Endothelial cell of umbilical vein (primary cell): ENCODE measurements around the gene KRT6A. TPM values are rescaled to one million over a fixed set of nuclear protein-coding genes. Genes with fewer than 3 reads are reported as not detected.

ENCODE experiments used
- BruUV-seq: library from RNA; stranded (reverse); fragments of 400-500 nt; replicated peaks from 2 replicates; lab custom pipeline; 2021; lab: Mats Ljungman, UMichigan
- CTCF ChIA-PET: fragments of 300-600, 350-600 bp; sonication (Branson Sonifier 250); formaldehyde crosslinking; loops from one replicate; lab custom pipeline; 2021; ENCODE audit warnings: antibody characterized with exemption, inconsistent platforms; lab: Charles Lee
- POLR2A ChIA-PET: fragments of 300-600, 350-600 bp; sonication (Branson Sonifier 250); formaldehyde crosslinking; loops from one replicate; lab custom pipeline; 2021; ENCODE audit warnings: antibody characterized with exemption, inconsistent platforms; lab: Charles Lee
- DNase-seq: peaks from one replicate; pipeline ENCODE4 v3.0.0-alpha.2; 2011; ENCODE audit warnings: low read depth, low spot score
- FAIRE-seq: peaks from 2 replicates; lab custom pipeline; 2011; peaks lifted over from hg19 to GRCh38; lab: Jason Lieb, UNC
- H2AFZ ChIP-seq: 2 replicates; pipeline ENCODE4 v1.6.0; 2012; ENCODE audit warnings: low read depth, low read length, control low read depth, inconsistent platforms
- H3K27ac ChIP-seq: 2 replicates; pipeline ENCODE4 v1.5.1; 2011; ENCODE audit warnings: low read depth, mild to moderate bottlenecking, control low read depth, low read length, moderate library complexity; ENCODE audit not compliant: insufficient read depth
- H3K27me3 ChIP-seq, 2 experiments: 2 replicates each; pipeline versions ENCODE4 v1.6.0 to v1.6.1; 2011; ENCODE audit warnings: low read length in 2 of 2, mixed read lengths in 1 of 2; ENCODE audit not compliant: control insufficient read depth in 2 of 2, insufficient read depth in 2 of 2
- H3K36me3 ChIP-seq, 2 experiments: 2 replicates in 1 of 2; 3 replicates in 1 of 2; pipeline ENCODE4 v1.5.1; 2011; ENCODE audit warnings: low read length in 2 of 2, mild to moderate bottlenecking in 1 of 2, moderate library complexity in 1 of 2; ENCODE audit not compliant: control insufficient read depth in 2 of 2, insufficient read depth in 2 of 2; ENCODE audit errors: extremely low read depth in 1 of 2
- H3K4me1 ChIP-seq: 3 replicates; pipeline ENCODE4 v1.5.1; 2011; ENCODE audit warnings: mild to moderate bottlenecking, low read length; ENCODE audit not compliant: control insufficient read depth, insufficient read depth; ENCODE audit errors: extremely low read depth
- H3K4me2 ChIP-seq: 2 replicates; pipeline ENCODE4 v1.6.1; 2011; ENCODE audit warnings: low read length, control low read depth, mixed read lengths; ENCODE audit not compliant: insufficient read depth
- H3K4me3 ChIP-seq, 3 experiments: fragments of 200-600 bp in 1 of 3; sonication (generic), shearing (Covaris generic) in 1 of 3; replicated peaks in 1 of 3; 2 replicates each; pipeline ENCODE4 v1.5.1; 2011 to 2016; ENCODE audit warnings: control low read depth in 3 of 3, low read length in 3 of 3, mild to moderate bottlenecking in 2 of 3, inconsistent platforms in 1 of 3, low read depth in 1 of 3, moderate library complexity in 1 of 3; ENCODE audit not compliant: insufficient read depth in 1 of 3
- H3K79me2 ChIP-seq: 2 replicates; pipeline ENCODE4 v1.6.0; 2012; ENCODE audit warnings: low read length, inconsistent platforms; ENCODE audit not compliant: control insufficient read depth, insufficient read depth
- H3K9ac ChIP-seq: replicated peaks from 2 replicates; pipeline ENCODE3; 2011; ENCODE audit warnings: low read length, control low read depth; ENCODE audit not compliant: insufficient read depth; ENCODE audit errors: extremely low read depth
- H3K9me1 ChIP-seq: replicated peaks from 3 replicates; pipeline ENCODE4 v1.6.0; 2011; ENCODE audit warnings: mild to moderate bottlenecking, low read length; ENCODE audit not compliant: control insufficient read depth, insufficient read depth; ENCODE audit errors: extremely low read depth
- H3K9me3 ChIP-seq: replicated peaks from 2 replicates; pipeline ENCODE4 v1.5.1; 2012; ENCODE audit warnings: low read length, inconsistent platforms; ENCODE audit not compliant: control insufficient read depth, insufficient read depth
- H4K20me1 ChIP-seq: replicated peaks from 2 replicates; pipeline ENCODE3; 2011; ENCODE audit warnings: mild to moderate bottlenecking, low read length; ENCODE audit not compliant: control insufficient read depth, insufficient read depth; ENCODE audit errors: extremely low read depth
- EZH2 ChIP-seq: IDR thresholded peaks from 2 replicates; pipeline ENCODE4 v1.6.1; 2012; ENCODE audit warnings: borderline replicate concordance, low read depth, mild to moderate bottlenecking, moderate library complexity, low read length, inconsistent platforms; ENCODE audit not compliant: severe bottlenecking
- FOS ChIP-seq: IDR thresholded peaks from 2 replicates; pipeline ENCODE4 v1.6.1; 2011; ENCODE audit warnings: mild to moderate bottlenecking, low read length, moderate library complexity, borderline replicate concordance; ENCODE audit not compliant: insufficient read depth
- GATA2 ChIP-seq: IDR thresholded peaks from 2 replicates; pipeline ENCODE4 v1.7.0; 2011; ENCODE audit warnings: low read depth, mild to moderate bottlenecking, moderate library complexity, mixed read lengths, low read length; ENCODE audit not compliant: insufficient read length, insufficient read depth
- JUN ChIP-seq: IDR thresholded peaks from 2 replicates; pipeline ENCODE4 v1.6.1; 2011; ENCODE audit warnings: borderline replicate concordance, low read depth; ENCODE audit not compliant: insufficient read length, insufficient read depth
- MYC ChIP-seq: IDR thresholded peaks from one replicate; pipeline ENCODE4 v1.6.1; 2011; ENCODE audit warnings: mild to moderate bottlenecking, low read depth, low read length
- POLR2A ChIP-seq: IDR thresholded peaks from 2 replicates; pipeline ENCODE4 v1.6.1; 2012; ENCODE audit warnings: low read depth, mild to moderate bottlenecking, control low read depth, low read length
- POLR2AphosphoS5 ChIP-seq: IDR thresholded peaks from 2 replicates; pipeline ENCODE4 v1.6.1; 2012; ENCODE audit warnings: low read depth, mild to moderate bottlenecking, control low read depth, low read length, moderate library complexity; ENCODE audit not compliant: insufficient read depth
- dilution Hi-C: fragments of 300-500 bp; cut with MboI; formaldehyde crosslinking; loops from one replicate; pipeline ENCODE4 v1.15.0; 2019; ENCODE audit warnings: low sequenced_read_pairs; ENCODE audit not compliant: extremely low pct_ligation_motif_present
- intact Hi-C: fragments of 100-400 bp; cut with micrococcal nuclease; formaldehyde crosslinking; loops from one replicate; pipeline ENCODE4 v1.10.0; 2022
- polyA plus RNA-seq, 4 experiments: library from polyadenylated mRNA; depleted of rRNA in 3 of 4; stranded (reverse) in 3 of 4; unstranded in 1 of 4; fragments of >200 nt; gene quantifications; 2 replicates each; pipeline versions ENCODE4 v1.2.1 to v1.2.3, GENCODE V29; 2011 to 2012; ENCODE audit warnings: missing spikeins in 1 of 4
- total RNA-seq: library from RNA; stranded (reverse); gene quantifications from 2 replicates; pipeline ENCODE4 v1.2.3, GENCODE V29; 2021
- TF ChIP-seq, protein P1 (sequence below), 2 donors: IDR thresholded peaks; 1 replicate in 1 of 2; 2 replicates in 1 of 2; pipeline ENCODE4 v1.5.1; 2011; ENCODE audit warnings: low read length in 2 of 2, mild to moderate bottlenecking in 2 of 2, moderate library complexity in 2 of 2, control low read depth in 1 of 2, inconsistent platforms in 1 of 2, low read depth in 1 of 2; ENCODE audit not compliant: insufficient read depth in 1 of 2; ENCODE audit errors: extremely low read depth in 1 of 2
- TF ChIP-seq, protein P2 (sequence below): IDR thresholded peaks from 2 replicates; pipeline ENCODE4 v1.6.1; 2011; ENCODE audit not compliant: insufficient read depth, insufficient read length

The KRT6A gene
- total and polyA plus RNA-seq, 2 donors (not counting 3 experiments of a cell fraction or from before 2014, with no cell fraction given), result 0.64 TPM; not detected in 1

DNA sequence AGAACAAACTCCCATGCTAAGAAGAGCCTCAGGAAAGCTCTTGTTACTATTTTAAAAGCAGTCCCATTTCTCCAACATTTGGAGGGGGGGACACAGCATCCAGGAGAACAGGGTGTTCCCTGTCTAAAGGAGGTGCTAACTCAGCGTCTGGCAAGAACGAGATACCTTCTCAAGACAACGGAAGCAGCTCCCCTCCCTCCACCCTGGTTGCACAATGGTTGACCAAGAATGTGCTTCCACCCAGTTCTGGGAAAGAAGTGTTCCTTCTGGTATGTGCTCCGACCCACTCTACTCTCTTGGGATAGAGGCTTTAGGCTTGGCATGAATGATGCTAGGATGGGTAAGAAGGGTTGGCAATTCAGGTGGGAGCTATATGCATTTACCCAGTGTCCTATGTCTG lies 1.5 kb upstream of the KRT6A start:
- dilution Hi-C loops, result no loop called here
- Histone ChIP-seq H4K20me1 (no peaks in the 10 kb centered on the region), H3K79me2 (no peaks in the 10 kb centered on the region), H3K4me2 (no peak overlapping the region), H3K4me1 (no peaks in the 10 kb centered on the region), H3K9me1 (no peaks in the 10 kb centered on the region), H2AFZ (no peak overlapping the region), H3K27me3 (peaks cover 6 to 10% of the 10 kb centered on the region in 2 experiments), H3K9ac (no peak overlapping the region), H3K9me3 (no peaks in the 10 kb centered on the region), H3K27ac (no peak overlapping the region), H3K4me3 (no peak overlapping the region), H3K36me3 (no peaks in the 10 kb centered on the region)
- intact Hi-C loops, result no loop called here
- TF ChIP-seq EZH2 (no peak), POLR2AphosphoS5 (no peak), FOS (no peak), MYC (no peak), GATA2 (no peak), JUN (no peak), POLR2A (no peak)
- TF ChIP-seq, protein P1, sequence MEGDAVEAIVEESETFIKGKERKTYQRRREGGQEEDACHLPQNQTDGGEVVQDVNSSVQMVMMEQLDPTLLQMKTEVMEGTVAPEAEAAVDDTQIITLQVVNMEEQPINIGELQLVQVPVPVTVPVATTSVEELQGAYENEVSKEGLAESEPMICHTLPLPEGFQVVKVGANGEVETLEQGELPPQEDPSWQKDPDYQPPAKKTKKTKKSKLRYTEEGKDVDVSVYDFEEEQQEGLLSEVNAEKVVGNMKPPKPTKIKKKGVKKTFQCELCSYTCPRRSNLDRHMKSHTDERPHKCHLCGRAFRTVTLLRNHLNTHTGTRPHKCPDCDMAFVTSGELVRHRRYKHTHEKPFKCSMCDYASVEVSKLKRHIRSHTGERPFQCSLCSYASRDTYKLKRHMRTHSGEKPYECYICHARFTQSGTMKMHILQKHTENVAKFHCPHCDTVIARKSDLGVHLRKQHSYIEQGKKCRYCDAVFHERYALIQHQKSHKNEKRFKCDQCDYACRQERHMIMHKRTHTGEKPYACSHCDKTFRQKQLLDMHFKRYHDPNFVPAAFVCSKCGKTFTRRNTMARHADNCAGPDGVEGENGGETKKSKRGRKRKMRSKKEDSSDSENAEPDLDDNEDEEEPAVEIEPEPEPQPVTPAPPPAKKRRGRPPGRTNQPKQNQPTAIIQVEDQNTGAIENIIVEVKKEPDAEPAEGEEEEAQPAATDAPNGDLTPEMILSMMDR (IDR thresholded peaks at IDR 0.05; ENCODE audit: extremely low read depth in 1 of 2, insufficient read depth in 1 of 2, low read depth in 1 of 2, low read length in 2 of 2), result no peak
- TF ChIP-seq, protein P2, sequence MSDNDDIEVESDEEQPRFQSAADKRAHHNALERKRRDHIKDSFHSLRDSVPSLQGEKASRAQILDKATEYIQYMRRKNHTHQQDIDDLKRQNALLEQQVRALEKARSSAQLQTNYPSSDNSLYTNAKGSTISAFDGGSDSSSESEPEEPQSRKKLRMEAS, result no peak
- ChIA-PET CTCF (interaction anchor here (2.3 kb wide), 1 partner anchor 376 kb away, joined by 6 read pairs; no protein-coding TSS in a partner anchor), POLR2A (no interaction called here)
- FAIRE-seq (no peak), DNase-seq (no peak)
- no TSS peak for BruUV-seq
